Measurements from ENCODE around the gene ELF2. TPM values are rescaled to one million over a fixed set of nuclear protein-coding genes. Genes with fewer than 3 reads are reported as not detected.

Gene ELF2
- polyA plus RNA-seq, 1 donor from 2014 or later: 105 TPM

DNA sequence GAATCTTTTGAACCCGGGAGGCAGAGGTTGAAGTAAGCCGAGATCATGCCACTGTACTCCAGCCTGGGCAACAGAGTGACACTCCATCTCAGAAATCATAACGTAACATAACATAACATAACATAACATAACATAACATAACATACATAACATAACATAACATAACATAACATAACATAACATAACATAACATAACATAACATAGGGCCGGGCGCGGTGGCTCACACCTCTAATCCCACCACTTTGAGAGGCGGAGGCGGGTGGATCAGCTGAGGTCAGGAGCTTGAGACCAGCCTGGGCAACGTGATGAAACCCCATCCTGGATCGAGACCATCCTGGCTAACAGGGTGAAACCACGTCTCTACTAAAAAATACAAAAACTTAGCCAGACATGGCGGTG lies 84.7 kb downstream of the ELF2 start:
- Histone ChIP-seq H3K27ac (ENCODE audit: low read length) (no peak overlapping the region), H3K4me3 (ENCODE audit: low read length) (no peak overlapping the region), H3F3A (ENCODE audit: insufficient read depth, low read length, poor library complexity, severe bottlenecking) (no peaks in the 10 kb centered on the region), H2AFZ (ENCODE audit: low read depth, low read length) (no peak overlapping the region), H3K9me2 (ENCODE audit: insufficient read depth, low read length) (no peaks in the 10 kb centered on the region), H3K9me3 (ENCODE audit: low read length) (no peaks in the 10 kb centered on the region), H3K36me3 (ENCODE audit: insufficient read depth, low read length) (no peaks in the 10 kb centered on the region), H3K79me2 (replicated peaks; ENCODE audit: insufficient read depth, low read length) (no peaks in the 10 kb centered on the region), H4K20me1 (ENCODE audit: insufficient read depth) (no peaks in the 10 kb centered on the region), H3K4me2 (ENCODE audit: low read length) (no peak overlapping the region), H3K27me3 (ENCODE audit: insufficient read depth, low read depth, low read length) (no peaks in the 10 kb centered on the region), H3K9ac (ENCODE audit: low read length) (no peak overlapping the region)
- TF ChIP-seq MXI1 (conservative IDR thresholded peaks at IDR 0.05; ENCODE audit: poor library complexity, severe bottlenecking): no peak
- TF ChIP-seq TAF1 (IDR thresholded peaks at IDR 0.05; ENCODE audit: low read depth): no peak
- no peak for TF ChIP-seq RAD21 (conservative IDR thresholded peaks at IDR 0.05)
- TF ChIP-seq, protein P1, sequence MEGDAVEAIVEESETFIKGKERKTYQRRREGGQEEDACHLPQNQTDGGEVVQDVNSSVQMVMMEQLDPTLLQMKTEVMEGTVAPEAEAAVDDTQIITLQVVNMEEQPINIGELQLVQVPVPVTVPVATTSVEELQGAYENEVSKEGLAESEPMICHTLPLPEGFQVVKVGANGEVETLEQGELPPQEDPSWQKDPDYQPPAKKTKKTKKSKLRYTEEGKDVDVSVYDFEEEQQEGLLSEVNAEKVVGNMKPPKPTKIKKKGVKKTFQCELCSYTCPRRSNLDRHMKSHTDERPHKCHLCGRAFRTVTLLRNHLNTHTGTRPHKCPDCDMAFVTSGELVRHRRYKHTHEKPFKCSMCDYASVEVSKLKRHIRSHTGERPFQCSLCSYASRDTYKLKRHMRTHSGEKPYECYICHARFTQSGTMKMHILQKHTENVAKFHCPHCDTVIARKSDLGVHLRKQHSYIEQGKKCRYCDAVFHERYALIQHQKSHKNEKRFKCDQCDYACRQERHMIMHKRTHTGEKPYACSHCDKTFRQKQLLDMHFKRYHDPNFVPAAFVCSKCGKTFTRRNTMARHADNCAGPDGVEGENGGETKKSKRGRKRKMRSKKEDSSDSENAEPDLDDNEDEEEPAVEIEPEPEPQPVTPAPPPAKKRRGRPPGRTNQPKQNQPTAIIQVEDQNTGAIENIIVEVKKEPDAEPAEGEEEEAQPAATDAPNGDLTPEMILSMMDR (IDR thresholded peaks at IDR 0.05; ENCODE audit: poor library complexity, severe bottlenecking): no peak
- TF ChIP-seq SMC3 (conservative IDR thresholded peaks at IDR 0.05; ENCODE audit: poor library complexity): no peak
- TF ChIP-seq EZH2 (IDR thresholded peaks at IDR 0.05; ENCODE audit: borderline replicate concordance, insufficient read depth, low read length, poor library complexity, severe bottlenecking): no peak
- TF ChIP-seq EP300 (conservative IDR thresholded peaks at IDR 0.05; ENCODE audit: poor library complexity, severe bottlenecking): no peak
- TF ChIP-seq, protein P2, sequence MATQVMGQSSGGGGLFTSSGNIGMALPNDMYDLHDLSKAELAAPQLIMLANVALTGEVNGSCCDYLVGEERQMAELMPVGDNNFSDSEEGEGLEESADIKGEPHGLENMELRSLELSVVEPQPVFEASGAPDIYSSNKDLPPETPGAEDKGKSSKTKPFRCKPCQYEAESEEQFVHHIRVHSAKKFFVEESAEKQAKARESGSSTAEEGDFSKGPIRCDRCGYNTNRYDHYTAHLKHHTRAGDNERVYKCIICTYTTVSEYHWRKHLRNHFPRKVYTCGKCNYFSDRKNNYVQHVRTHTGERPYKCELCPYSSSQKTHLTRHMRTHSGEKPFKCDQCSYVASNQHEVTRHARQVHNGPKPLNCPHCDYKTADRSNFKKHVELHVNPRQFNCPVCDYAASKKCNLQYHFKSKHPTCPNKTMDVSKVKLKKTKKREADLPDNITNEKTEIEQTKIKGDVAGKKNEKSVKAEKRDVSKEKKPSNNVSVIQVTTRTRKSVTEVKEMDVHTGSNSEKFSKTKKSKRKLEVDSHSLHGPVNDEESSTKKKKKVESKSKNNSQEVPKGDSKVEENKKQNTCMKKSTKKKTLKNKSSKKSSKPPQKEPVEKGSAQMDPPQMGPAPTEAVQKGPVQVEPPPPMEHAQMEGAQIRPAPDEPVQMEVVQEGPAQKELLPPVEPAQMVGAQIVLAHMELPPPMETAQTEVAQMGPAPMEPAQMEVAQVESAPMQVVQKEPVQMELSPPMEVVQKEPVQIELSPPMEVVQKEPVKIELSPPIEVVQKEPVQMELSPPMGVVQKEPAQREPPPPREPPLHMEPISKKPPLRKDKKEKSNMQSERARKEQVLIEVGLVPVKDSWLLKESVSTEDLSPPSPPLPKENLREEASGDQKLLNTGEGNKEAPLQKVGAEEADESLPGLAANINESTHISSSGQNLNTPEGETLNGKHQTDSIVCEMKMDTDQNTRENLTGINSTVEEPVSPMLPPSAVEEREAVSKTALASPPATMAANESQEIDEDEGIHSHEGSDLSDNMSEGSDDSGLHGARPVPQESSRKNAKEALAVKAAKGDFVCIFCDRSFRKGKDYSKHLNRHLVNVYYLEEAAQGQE (IDR thresholded peaks at IDR 0.05; ENCODE audit: borderline replicate concordance): no peak
- TF ChIP-seq POLR2AphosphoS5 (IDR thresholded peaks at IDR 0.05): no peak

DNA sequence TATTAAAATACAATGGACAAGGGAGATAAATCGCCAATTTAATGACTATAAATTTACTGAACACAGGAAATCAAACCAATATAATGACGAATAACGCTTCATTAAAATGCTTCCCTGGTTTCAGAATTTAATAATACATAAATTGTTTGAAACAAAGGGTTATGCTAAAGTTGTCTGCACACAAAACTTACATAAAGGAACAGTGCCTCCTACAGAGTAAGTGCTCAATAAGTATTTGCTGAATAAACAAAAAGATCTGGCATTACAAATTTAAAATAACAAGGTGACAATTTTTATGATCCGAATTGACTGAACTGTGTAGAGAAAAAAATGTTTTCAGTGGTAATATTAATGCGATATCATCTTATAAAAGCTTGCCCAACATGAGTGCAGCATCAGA lies 91.9 kb downstream of the ELF2 start:
- no peaks in the 10 kb centered on the region for H3K36me3 ChIP-seq (ENCODE audit: insufficient read depth, low read length)
- H3K4me2 ChIP-seq (ENCODE audit: low read length): peak overlapping the region; percentile 88
- H3K9ac ChIP-seq (ENCODE audit: low read length): no peak overlapping the region
- H3K4me3 ChIP-seq (ENCODE audit: low read length): peak overlapping the region; percentile 89
- TF ChIP-seq, protein P1 (IDR thresholded peaks at IDR 0.05; ENCODE audit: poor library complexity, severe bottlenecking): peak; percentile 34
- TF ChIP-seq POLR2AphosphoS5 (IDR thresholded peaks at IDR 0.05) (no peak), TAF1 (IDR thresholded peaks at IDR 0.05; ENCODE audit: low read depth) (no peak)
- H3K9me3 ChIP-seq (ENCODE audit: low read length): no peaks in the 10 kb centered on the region
- no peaks in the 10 kb centered on the region for H3K27me3 ChIP-seq (ENCODE audit: insufficient read depth, low read depth, low read length)
- H2AFZ ChIP-seq (ENCODE audit: low read depth, low read length): no peak overlapping the region
- H3K27ac ChIP-seq (ENCODE audit: low read length): no peak overlapping the region
- peaks cover 7% of the 10 kb centered on the region for H3F3A ChIP-seq (ENCODE audit: insufficient read depth, low read length, poor library complexity, severe bottlenecking)
- no peaks in the 10 kb centered on the region for H3K9me2 ChIP-seq (ENCODE audit: insufficient read depth, low read length)
- no peaks in the 10 kb centered on the region for H4K20me1 ChIP-seq (ENCODE audit: insufficient read depth)
- peaks cover 14% of the 10 kb centered on the region for H3K79me2 ChIP-seq (replicated peaks; ENCODE audit: insufficient read depth, low read length)

All from neural cell (in vitro differentiated cells).